Measurements from ENCODE around the gene LAMA5. TPM values are rescaled to one million over a fixed set of nuclear protein-coding genes. Genes with fewer than 3 reads are reported as not detected.
A peak's percentile ranks its signal among the peaks of the same experiment; 100 is the strongest.

The LAMA5 gene
- total RNA-seq, 3 donors from 2014 or later: 16.6 to 114 (median 53.3) TPM

GRCh38 chr20:62303062-62303339 is 64.1 kb downstream of the LAMA5 start:
- intact Hi-C loops (cut with DNase I; ENCODE audit: low total_unique reads): loop anchor here (5.0 kb wide), 1 partner anchor 84 kb away; the partner anchor contains the start of gene RPS21
- peaks cover 6 to 14% of the 10 kb centered on the region in 2 donors for H3K4me1 ChIP-seq
- DNase-seq (ENCODE audit: low spot score in 2 of 2): no peak
- peak overlapping the region; percentile 99 for H3K27ac ChIP-seq
- no peaks in the 10 kb centered on the region for H3K36me3 ChIP-seq
- H3K4me3 ChIP-seq: peak overlapping the region; percentile 80 to 98 (median 86)
- H3K9me3 ChIP-seq: no peaks in the 10 kb centered on the region
- no peak for TF ChIP-seq POLR2A (IDR thresholded peaks at IDR 0.05)
- no peak for TF ChIP-seq CTCF (IDR thresholded peaks at IDR 0.05)
- no peak for TF ChIP-seq POLR2AphosphoS5 (IDR thresholded peaks at IDR 0.05)
- no peaks in the 10 kb centered on the region for H3K27me3 ChIP-seq

GRCh38 chr20:62302341-62303061 is 64.6 kb downstream of the LAMA5 start, which contains the start of gene ADRM1:
ADRM1 (plus strand) TSS chr20:62302997; CDS start chr20:62303569, 572 bp downstream.
- Histone ChIP-seq H3K9me3 (no peaks in the 10 kb centered on the region), H3K36me3 (no peaks in the 10 kb centered on the region), H3K27ac (peak within 1 kb of the TSS; percentile 99), H3K4me3 (peak within 1 kb of the TSS; percentile 80 to 98 (median 86)), H3K4me1 (peaks cover 6 to 14% of the 10 kb centered on the region in 2 donors), H3K27me3 (no peaks in the 10 kb centered on the region)
- intact Hi-C loops (cut with DNase I; ENCODE audit: low total_unique reads): loop anchor here (5.0 kb wide), 1 partner anchor 85 kb away; the partner anchor contains the start of gene RPS21
- peak; percentile 95 for DNase-seq (ENCODE audit: low spot score in 2 of 2)
- peak; percentile 61 to 83 (median 82) for TF ChIP-seq POLR2AphosphoS5 (IDR thresholded peaks at IDR 0.05)
- peak; percentile 56 for TF ChIP-seq POLR2A (IDR thresholded peaks at IDR 0.05)
- TF ChIP-seq CTCF (IDR thresholded peaks at IDR 0.05): peak; percentile 90 to 99 (median 98)

- H3K9me3 ChIP-seq: no peaks in the 10 kb centered on the region
- DNase-seq (ENCODE audit: low spot score in 2 of 2): peak; percentile 91 to 92
- H3K27ac ChIP-seq: peak overlapping the region; percentile 99
- intact Hi-C loops (cut with DNase I; ENCODE audit: low total_unique reads): loop anchor here (5.0 kb wide), 1 partner anchor 85 kb away; the partner anchor contains the start of gene RPS21
- H3K27me3 ChIP-seq: no peaks in the 10 kb centered on the region
- H3K4me3 ChIP-seq: peak overlapping the region; percentile 80 to 98 (median 86)
- TF ChIP-seq POLR2A (IDR thresholded peaks at IDR 0.05) (no peak), POLR2AphosphoS5 (IDR thresholded peaks at IDR 0.05) (peak; percentile 52 to 76 (median 60)), CTCF (IDR thresholded peaks at IDR 0.05) (peak; percentile 88 to 94 (median 91))
- no peaks in the 10 kb centered on the region for H3K36me3 ChIP-seq
- H3K4me1 ChIP-seq: peaks cover 6 to 14% of the 10 kb centered on the region in 2 donors
Measured at GRCh38 chr20:62301773-62302340, 65.3 kb downstream of the LAMA5 start.

DNA sequence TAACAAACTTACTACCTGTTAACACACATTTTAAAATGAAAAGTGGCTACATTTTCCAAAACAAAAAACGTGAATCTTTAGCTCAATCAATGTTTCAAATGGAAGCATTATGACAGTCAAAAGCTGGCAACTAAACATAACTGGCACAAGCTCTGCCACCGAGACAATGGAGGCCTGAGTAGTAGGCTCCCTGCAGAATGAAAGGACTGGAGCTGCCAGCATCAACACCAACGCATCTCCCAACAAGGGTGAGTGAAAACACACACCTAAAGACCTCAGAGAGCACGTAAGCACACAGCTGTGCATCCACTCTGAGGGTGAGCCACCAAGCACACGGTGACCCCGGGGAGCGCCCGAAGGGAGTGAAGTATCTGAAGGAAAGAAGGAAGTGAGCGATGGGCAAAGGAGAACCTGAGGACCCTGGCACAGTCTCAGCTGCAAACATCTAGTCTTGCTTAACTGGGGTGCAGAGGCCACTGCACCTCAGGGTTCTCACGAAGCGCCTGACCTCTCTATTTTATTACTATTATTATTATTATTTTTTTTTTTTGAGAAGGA is 65.9 kb downstream of the LAMA5 start:
- intact Hi-C loops (cut with DNase I; ENCODE audit: low total_unique reads): loop anchor here (5.0 kb wide), 1 partner anchor 86 kb away; the partner anchor contains the start of gene RPS21
- Histone ChIP-seq H3K36me3 (no peaks in the 10 kb centered on the region), H3K27me3 (no peaks in the 10 kb centered on the region), H3K4me1 (peaks cover 6 to 14% of the 10 kb centered on the region in 2 donors), H3K4me3 (no peak overlapping the region), H3K9me3 (no peaks in the 10 kb centered on the region), H3K27ac (peak overlapping the region in 1 of 2 donors; percentile 99)
- TF ChIP-seq POLR2AphosphoS5 (IDR thresholded peaks at IDR 0.05) (no peak), CTCF (IDR thresholded peaks at IDR 0.05) (no peak), POLR2A (IDR thresholded peaks at IDR 0.05) (no peak)
- no peak for DNase-seq (ENCODE audit: low spot score in 2 of 2)

Measured in breast epithelium (tissue), 4 donors.